ENCODE measurements around the gene SAMD1.
A peak's percentile ranks its signal among the peaks of the same experiment; 100 is the strongest.

Gene SAMD1

DNA sequence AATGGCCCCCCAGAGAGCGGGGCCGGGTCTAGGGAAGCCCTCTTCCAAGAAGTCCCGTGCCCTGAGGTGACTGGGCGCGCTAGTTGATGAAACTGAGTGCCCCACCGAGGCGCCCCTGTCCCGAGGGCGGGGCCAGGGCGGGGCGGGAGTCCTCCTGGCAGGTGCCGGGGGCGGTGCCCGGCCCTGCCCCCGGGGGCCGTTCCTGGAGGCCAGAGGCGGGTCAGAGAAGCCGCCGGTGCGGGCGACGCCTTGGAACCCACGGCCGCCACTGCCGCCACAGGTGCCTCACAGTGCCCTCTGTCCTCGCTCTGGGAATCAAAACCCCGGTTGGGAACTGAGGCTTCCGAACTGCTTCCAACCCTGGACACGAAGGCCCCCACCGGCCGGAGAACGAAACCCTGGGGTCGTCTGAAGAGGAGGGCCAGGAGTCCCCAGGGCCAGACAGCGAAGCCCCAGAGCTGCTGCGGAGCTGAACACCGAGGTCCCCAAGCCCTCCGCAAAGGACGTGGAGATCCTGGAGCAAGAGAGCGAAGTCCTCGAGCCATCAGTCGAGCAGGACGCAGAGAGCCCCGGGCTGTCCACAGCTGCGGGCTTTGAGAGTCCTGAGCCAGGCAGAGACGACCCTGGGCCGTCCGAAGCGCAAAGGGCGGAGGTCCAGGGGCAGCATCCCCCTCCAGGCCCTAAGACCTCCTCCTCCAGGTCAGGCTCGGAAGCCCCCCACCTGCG, 17.9 kb downstream of the SAMD1 start, which contains the start of gene MISP3:
TSS of gene MISP3 (plus strand) at position 252 of the 726 bp plus-strand sequence. CDS start 524 bp downstream, outside the sequence.
- Histone ChIP-seq H3K36me3 (ENCODE audit: insufficient read depth) (no peaks in the 10 kb centered on the region), H3K27ac (peak within 1 kb of the TSS; percentile 41; the same call in 1 of the 2 replicates), H4K20me1 (ENCODE audit: insufficient read depth) (no peaks in the 10 kb centered on the region), H3K4me3 (IDR thresholded peaks at IDR 0.05; ENCODE audit: insufficient read depth, low read depth, low read length) (no peak within 1 kb of the TSS), H3K27me3 (ENCODE audit: insufficient read depth, low read depth) (peaks cover 4% of the 10 kb centered on the region; the same call in 1 of the 2 replicates), H3K4me2 (peak within 1 kb of the TSS; percentile 99), H3K79me2 (ENCODE audit: insufficient read depth, low read depth) (no peaks in the 10 kb centered on the region), H3K9ac (peak within 1 kb of the TSS; percentile 45; the same call in 1 of the 2 replicates), H2AFZ (ENCODE audit: low read depth) (peak within 1 kb of the TSS; percentile 96), H3K4me1 (ENCODE audit: low read depth, poor library complexity, severe bottlenecking) (peaks cover 25% of the 10 kb centered on the region)
- no peak for TF ChIP-seq CTCF (conservative IDR thresholded peaks at IDR 0.05; ENCODE audit: low read depth, low read length)

DNA sequence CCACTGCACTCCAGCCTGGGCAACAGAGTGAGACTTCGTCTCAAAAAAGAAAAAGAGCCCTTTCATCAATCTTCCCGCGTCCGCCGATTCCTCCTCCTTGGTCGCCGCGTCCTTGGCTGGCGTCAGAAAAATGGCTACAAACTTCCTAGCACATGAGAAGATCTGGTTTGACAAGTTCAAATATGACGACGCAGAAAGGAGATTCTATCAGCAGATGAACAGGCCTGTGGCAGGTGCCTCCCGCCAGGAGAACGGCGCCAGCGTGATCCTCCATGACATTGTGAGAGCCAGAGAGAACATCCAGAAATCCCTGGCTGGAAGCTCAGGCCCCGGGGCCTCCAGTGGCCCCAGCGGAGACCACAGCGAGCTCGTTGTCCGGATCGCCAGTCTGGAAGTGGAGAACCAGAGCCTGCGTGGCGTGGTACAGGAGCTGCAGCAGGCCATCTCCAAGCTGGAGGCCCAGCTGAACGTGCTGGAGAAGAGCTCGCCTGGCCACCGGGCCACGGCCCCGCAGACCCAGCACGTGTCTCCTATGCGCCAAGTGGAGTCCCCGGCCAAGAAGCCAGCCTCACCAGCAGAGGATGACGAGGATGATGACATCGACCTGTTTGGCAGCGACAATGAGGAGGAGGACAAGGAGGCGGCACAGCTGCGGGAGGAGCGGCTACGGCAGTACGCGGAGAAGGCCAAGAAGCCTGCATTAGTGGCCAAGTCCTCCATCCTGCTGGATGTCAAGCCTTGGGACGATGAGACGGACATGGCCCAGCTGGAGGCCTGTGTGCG, 20.1 kb downstream of the SAMD1 start:
- H2AFZ ChIP-seq (ENCODE audit: low read depth): no peak overlapping the region
- H3K27ac ChIP-seq: no peak overlapping the region
- H3K4me2 ChIP-seq: no peak overlapping the region
- no peak overlapping the region for H3K9ac ChIP-seq
- H3K79me2 ChIP-seq (ENCODE audit: insufficient read depth, low read depth): no peaks in the 10 kb centered on the region
- peaks cover 22% of the 10 kb centered on the region for H3K4me1 ChIP-seq (ENCODE audit: low read depth, poor library complexity, severe bottlenecking)
- peaks cover 6% of the 10 kb centered on the region; the same call in 1 of the 2 replicates for H3K27me3 ChIP-seq (ENCODE audit: insufficient read depth, low read depth)
- no peaks in the 10 kb centered on the region for H3K36me3 ChIP-seq (ENCODE audit: insufficient read depth)
- TF ChIP-seq CTCF (conservative IDR thresholded peaks at IDR 0.05; ENCODE audit: low read depth, low read length): no peak
- H3K4me3 ChIP-seq (IDR thresholded peaks at IDR 0.05; ENCODE audit: insufficient read depth, low read depth, low read length): no peak overlapping the region
- H4K20me1 ChIP-seq (ENCODE audit: insufficient read depth): no peaks in the 10 kb centered on the region

- Histone ChIP-seq H3K4me1 (ENCODE audit: low read depth, poor library complexity, severe bottlenecking) (no peaks in the 10 kb centered on the region), H3K36me3 (ENCODE audit: insufficient read depth) (no peaks in the 10 kb centered on the region), H3K4me2 (no peak overlapping the region), H3K4me3 (IDR thresholded peaks at IDR 0.05; ENCODE audit: insufficient read depth, low read depth, low read length) (no peak overlapping the region), H2AFZ (ENCODE audit: low read depth) (no peak overlapping the region), H3K9ac (no peak overlapping the region), H3K27me3 (ENCODE audit: insufficient read depth, low read depth) (peaks cover 4% of the 10 kb centered on the region; the same call in 1 of the 2 replicates), H4K20me1 (ENCODE audit: insufficient read depth) (no peaks in the 10 kb centered on the region), H3K79me2 (ENCODE audit: insufficient read depth, low read depth) (no peaks in the 10 kb centered on the region), H3K27ac (no peak overlapping the region)
- TF ChIP-seq CTCF (conservative IDR thresholded peaks at IDR 0.05; ENCODE audit: low read depth, low read length): no peak
Measured at GRCh38 chr19:14066134-14066533, 24.4 kb downstream of the SAMD1 start.

DNA sequence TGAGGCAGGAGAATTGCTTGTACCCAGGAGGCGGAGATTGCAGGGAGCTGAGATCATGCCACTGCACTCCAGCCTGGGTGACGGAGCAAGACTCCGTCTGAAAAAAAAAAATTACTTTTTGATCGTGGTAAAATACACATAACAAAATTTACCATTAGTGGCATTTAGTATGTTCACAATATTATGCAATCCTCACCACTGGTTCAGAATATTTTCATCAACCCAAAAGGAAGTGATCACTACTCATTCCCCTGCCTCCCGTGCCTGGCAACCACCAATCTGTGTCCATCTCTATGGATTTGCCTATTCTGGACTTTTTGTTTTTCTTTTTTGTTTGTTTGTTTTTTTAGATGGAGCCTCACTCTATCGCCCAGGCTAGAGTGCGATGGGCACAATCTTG, 27.4 kb downstream of the SAMD1 start:
- Histone ChIP-seq H3K27ac (no peak overlapping the region), H3K27me3 (ENCODE audit: insufficient read depth, low read depth) (peaks cover 7% of the 10 kb centered on the region; the same call in 1 of the 2 replicates), H3K36me3 (ENCODE audit: insufficient read depth) (no peaks in the 10 kb centered on the region), H3K79me2 (ENCODE audit: insufficient read depth, low read depth) (no peaks in the 10 kb centered on the region), H3K9ac (no peak overlapping the region), H3K4me2 (no peak overlapping the region), H2AFZ (ENCODE audit: low read depth) (no peak overlapping the region), H3K4me1 (ENCODE audit: low read depth, poor library complexity, severe bottlenecking) (no peaks in the 10 kb centered on the region), H3K4me3 (IDR thresholded peaks at IDR 0.05; ENCODE audit: insufficient read depth, low read depth, low read length) (no peak overlapping the region), H4K20me1 (ENCODE audit: insufficient read depth) (no peaks in the 10 kb centered on the region)
- TF ChIP-seq CTCF (conservative IDR thresholded peaks at IDR 0.05; ENCODE audit: low read depth, low read length): no peak

Data from KMS-11 (cell line).